Activated T-cell treated with anti-CD3 and anti-CD28 coated beads for 1 hour (primary cell): ENCODE results near the gene IKZF2.

Experiments
- DNase-seq: peaks from one replicate; pipeline ENCODE4 v3.0.0-alpha.2; 2020; ENCODE audit warnings: low read depth

Gene IKZF2

DNA sequence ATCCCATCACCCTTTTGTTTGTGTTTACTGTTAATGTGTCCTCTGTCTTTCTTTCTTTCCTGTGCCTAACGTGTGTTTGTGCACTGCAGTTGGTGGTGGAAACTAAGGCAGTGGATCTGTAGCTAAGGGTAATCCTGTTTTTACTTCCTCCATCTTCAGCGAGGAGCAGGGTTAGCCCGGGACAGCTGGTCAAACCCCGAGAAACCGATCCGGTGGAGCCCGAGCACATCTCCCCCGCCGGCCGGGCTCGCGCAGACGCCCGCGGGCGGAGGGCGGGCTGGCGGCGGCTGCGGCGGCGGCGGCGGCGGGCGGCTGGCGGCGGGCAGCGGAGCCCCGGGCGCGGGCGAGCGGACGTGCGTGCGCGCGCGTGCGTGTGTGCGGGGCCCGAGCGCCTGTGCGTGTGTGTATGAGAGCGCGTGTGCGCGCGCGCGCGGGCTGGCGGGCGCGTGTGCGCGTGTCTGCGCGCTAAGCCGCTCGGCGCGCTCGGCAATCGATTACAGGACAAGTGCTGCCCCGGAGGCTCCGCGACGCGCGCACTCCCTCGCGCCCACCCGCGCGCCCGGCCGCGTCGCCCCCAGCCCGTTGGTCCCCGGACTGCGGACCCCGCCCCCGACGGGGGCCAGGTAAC lies at the start of gene IKZF2:
IKZF2 (minus strand) TSS at position 176 of the 628 bp plus-strand sequence. CDS start 2,983 bp downstream, outside the sequence.
- peak; percentile 58 for DNase-seq

GRCh38 chr2:213199871-213200270 lies 48.5 kb upstream of the IKZF2 start:
- no peak for DNase-seq

DNA sequence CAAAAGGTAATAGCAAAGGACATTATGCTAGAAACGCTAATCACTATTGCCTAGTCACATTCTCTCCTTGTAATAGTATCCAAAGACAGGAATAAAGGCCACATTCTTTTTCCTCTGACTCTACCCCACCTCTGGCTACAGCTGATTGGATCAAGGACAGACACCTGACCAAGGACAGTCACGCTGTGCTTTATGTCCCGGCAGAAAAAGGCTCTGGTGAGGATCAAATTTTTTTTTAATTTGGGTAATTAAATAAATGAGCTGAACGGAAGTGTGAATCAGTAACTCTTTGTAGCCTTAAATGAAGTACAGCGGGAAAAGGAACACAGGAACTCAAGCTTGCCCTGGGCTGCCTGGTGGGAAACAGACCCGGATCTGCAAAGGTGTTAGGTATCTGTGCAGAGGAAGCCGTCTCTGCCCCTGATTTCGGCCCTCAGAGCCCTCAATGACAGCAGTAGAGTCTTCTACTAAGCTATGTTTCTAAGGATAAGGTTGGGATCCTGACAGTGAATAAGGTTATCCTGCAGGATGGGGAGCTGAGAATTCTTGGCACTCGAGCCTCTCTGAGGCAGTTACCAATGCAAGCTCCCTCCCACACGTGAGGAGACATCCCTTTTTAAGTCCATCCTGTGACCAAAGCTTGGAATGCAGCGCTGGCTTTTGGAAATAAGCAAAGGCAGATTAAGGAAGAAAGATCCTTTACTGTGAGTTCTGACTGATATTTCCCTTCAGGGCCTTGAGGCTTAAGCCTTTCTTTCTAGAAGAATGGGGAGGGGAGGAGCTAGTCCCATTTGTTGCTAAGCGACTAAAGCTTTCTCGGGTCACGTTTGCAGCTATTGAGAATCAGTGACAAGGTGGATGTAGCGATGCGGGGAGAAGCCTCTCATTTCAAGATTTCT lies 37.8 kb upstream of the IKZF2 start:
- DNase-seq: no peak

DNA sequence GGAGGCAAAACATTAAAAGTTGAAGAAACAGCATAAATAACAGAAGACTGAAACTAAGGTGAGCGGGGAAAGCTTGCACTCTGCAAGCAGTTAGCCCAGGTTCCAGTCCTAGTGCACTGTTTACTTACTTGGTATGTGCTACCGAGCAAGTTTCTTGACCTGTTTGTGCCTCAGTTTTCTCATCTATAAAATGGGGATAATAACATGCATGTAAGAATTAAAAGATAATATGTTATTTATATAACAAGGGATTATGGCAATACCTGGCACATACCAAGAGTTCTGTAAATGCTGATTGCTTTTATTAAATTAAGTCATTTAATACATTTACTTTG lies 37.1 kb upstream of the IKZF2 start:
- no peak for DNase-seq

- DNase-seq: no peak
Measured at GRCh38 chr2:213187833-213188532, 36.6 kb upstream of the IKZF2 start.

DNA sequence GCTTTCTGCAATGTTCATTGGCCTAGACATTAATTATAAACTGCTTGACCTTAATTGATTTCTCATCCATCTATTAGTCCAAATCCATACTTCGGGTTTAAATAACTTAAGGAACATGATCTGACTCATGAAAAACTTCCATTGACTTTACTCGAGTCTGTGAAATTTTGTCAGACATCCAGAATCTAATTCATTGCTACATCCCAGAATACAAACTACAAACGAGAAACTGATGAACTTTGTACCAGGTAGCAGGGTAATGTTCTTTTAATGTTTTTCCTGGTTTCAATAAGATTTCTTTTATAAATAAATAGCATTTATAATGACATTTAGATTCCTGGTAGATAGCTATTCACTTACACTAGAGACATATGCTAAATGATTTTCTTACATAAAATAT lies 36.0 kb upstream of the IKZF2 start:
- no peak for DNase-seq

GRCh38 chr2:213185147-213185822 lies 33.9 kb upstream of the IKZF2 start:
- no peak for DNase-seq

- DNase-seq: no peak
Measured at GRCh38 chr2:213181712-213182111, 30.3 kb upstream of the IKZF2 start.

DNA sequence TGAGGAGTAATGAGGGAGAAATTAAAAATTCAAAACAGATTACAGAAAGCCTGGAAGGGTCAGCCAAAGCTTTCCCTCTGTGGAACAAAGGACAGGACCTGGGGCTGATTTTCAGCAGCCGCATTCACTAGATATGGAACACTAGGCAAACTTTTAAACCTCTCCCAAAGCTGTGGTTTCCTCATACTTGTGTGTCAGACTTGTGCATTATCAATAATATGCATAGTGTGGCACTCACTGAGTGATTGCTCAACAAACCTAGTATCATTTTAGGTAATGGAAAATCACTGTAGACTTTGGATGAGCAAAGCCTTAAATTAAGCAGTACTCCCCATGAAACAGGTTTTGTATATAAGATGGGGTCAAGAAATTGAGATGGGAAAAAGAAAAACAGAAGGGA lies 26.3 kb upstream of the IKZF2 start:
- DNase-seq: no peak

DNA sequence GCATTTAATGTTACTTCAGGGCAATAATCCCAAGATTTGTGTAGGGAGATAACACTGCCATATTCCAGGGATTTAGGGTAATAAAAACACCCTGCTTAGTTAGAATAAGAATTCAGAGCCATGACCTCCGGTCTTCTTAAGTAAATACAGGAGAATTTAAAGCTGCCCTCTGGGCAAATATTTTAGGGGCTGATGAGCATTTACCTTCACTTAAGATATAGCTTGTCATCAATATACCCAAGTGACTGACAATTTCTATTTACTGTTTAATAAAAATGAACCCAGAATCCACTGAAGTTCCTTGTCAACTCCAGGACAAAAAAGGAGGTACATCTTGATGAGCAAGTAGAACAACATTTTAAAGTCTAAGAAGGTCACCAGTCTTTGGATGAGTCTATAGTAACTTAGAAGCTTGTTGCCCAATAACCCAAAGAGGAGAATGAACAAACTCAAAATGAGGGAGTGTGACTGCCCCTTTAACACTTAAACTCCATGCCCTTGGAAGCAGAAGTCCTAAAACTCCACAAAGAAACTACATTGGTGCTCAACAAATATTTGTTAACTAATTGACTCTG lies 24.3 kb upstream of the IKZF2 start:
- no peak for DNase-seq

- no peak for DNase-seq
Measured at GRCh38 chr2:213172641-213173040, 21.2 kb upstream of the IKZF2 start.

DNA sequence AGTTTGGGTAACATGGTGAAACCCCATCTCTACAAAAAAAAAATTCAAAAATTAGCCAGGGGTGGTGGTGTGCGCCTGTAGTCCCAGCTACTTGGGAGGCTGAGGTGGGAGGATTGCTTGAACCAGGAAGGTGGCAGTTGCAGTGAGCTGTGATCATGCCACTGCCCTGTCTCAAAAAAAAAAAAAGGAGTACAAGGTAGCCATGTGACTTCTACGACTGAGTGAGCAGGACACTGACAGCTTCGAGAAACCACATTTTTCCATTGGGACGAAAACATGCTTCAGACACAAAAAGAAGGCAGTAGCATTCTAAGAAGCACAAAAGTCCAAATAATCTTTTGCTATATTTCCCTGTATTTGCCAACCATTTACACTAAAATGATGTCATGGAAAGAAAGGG lies 19.7 kb upstream of the IKZF2 start:
- no peak for DNase-seq

DNA sequence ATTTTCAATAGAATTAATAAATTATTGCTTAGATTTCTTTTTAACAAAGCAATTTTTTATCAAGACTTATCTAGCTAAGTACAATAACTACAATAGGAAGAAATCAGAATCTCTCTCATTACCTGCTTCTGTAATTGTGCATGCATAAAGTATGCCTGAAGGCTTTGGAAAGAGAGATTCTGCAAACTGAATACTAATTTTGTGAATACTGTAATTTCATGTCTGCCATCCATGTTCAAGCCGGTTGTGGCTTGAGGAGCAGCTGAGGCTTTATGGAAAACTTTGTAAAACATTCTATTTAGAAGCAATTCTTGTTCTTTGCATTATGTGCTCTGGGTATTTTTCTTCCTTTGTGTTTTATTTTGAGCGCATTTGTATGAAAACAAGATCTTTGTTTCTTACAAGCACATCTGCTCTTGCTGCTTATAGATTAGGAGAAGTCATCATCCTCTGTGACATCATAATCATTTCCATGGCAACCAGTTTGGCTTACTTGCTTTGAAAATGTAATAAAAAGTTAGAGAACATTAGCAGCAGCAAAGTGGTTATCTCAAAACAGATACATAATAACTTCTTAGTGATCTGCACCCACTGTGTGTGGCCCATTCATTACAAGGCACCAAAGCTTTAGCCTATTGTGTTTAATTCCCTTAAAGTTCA lies 16.0 kb upstream of the IKZF2 start:
- no peak for DNase-seq

DNA sequence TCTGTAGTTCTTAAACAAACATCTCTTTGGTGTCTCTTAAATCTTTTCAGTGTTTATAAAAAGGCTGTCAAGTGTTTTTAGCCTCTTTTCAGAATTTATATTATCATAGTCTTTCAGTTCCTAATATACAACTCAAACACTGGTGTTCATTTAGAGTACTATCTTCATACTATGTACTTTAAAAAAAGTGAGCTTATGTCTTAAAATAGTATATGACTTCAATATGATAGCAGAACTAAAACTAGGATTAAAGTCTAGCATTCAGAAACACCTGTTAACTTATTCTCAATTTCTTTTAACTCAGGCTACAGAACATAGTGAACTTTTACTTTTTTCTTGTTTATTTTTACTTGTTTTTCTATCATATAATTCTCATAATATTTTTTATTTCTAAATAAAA lies 14.7 kb upstream of the IKZF2 start:
- no peak for DNase-seq

DNA sequence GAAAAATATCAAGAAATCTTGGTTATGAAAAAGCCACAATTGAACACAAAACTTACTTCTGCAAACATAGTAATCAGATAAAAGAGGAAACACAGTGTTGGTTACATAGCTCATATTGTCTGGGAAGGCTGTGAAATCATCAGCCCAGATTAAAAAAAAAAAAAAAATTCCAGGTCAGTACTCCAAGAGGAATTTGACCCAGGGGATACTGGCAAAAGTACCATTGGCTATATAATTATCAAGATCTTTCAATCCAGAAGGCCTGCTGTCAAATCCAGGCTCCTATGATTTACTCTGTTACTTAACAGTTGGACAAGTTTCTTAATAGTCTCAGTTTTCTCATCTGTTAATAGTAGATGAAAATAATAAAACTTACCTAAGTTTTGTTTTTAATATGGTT lies 12.9 kb upstream of the IKZF2 start:
- DNase-seq: no peak

GRCh38 chr2:213162516-213163118 lies 11.2 kb upstream of the IKZF2 start:
- no peak for DNase-seq

DNA sequence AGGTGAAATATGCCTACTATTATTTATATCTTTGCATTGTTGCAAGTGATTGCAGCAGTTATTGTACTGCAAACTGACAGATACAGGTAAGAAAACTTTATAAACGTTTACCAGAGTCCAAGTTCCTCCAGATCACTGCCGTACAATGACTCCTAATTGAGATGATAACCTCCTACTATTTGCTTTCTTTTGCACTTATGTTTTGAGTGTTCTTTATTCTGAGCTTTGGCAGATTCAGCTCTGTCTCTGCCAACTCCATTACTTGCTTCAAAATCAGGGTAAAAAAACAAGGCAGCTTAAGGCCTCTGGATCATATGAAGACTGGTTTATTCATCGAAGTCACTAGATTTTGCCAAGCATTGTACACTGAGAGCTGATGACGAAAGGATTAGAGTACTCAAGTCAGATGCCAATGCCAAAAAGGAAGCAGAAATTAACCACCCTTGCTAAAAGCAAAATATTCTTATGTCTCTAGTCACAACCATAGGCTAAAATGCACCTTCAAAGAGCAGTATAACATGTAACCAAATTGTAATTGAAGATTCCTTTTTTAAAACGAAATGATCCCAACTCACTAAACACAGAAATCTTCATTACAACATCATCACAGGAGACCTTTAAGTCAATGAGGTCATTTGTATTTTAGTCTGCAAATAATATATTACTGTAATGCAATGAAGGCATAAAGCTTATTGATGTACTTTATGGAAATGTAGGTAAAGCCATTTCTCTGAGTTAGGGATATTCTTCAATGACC lies 10.5 kb upstream of the IKZF2 start:
- no peak for DNase-seq

DNA sequence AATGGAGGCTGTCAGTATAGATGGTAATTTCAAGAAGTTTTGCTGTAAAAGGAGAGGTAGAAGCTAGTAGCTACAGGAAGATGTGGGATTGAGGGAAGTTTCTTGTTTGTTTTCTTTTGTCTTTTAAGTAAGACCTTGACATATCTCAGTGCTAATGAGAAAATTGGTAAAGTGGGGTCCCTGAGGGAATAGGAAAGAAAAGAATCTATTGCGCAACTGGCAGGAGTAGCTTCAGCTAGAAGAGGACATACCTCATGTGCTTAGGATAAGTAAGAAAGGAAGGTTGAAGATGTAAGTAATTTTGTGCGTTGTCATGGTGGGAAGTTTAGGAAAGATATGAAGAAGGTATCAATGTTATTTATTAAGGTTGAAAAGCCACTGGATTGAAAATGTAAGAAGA lies 8.4 kb upstream of the IKZF2 start:
- no peak for DNase-seq

- no peak for DNase-seq
Measured at GRCh38 chr2:213157242-213157641, 5.8 kb upstream of the IKZF2 start.

DNA sequence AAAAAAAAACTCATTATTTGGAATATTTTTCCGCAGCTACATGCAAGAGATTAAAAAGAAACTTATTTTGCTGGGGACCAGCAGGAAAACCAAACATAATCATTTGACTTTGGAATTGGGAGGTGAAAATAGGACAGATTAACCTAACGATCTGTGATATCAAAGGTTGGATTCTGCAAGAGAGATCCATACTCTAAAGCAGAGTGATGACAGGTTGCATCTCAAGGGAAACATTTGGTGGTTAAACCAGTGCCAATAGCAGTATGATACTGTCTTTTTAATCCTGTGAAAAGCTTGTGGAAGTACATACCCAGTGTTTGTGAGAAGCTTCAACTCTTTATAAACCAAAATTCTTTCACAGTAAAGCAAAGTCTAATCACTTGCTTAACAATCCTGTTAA lies 5.3 kb upstream of the IKZF2 start:
- DNase-seq: no peak
